ENCODE results near the gene TPST1.

Gene TPST1

DNA sequence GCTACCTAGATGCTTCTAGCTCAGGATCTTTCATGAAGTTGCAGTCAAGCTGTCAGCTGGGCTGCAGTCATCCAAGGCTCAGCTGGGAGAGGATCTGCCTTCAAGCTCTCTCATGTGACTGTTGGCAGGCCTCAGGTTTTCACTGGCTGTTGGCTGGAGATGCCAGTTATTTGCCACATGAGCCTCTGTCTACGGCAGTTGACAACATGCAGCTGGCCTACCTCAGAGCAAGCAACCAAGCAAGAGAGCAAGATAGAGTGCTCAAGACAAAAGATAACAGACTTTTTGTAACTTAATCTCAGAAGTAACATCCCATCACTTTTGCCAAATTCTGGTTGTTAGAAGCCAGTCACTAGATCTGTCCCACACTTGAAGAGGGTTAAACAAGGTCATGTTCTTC, 125.8 kb downstream of the TPST1 start:
- FAIRE-seq (no peak), DNase-seq (ENCODE audit: insufficient read length, low spot score) (no peak)
- TF ChIP-seq, protein P1, sequence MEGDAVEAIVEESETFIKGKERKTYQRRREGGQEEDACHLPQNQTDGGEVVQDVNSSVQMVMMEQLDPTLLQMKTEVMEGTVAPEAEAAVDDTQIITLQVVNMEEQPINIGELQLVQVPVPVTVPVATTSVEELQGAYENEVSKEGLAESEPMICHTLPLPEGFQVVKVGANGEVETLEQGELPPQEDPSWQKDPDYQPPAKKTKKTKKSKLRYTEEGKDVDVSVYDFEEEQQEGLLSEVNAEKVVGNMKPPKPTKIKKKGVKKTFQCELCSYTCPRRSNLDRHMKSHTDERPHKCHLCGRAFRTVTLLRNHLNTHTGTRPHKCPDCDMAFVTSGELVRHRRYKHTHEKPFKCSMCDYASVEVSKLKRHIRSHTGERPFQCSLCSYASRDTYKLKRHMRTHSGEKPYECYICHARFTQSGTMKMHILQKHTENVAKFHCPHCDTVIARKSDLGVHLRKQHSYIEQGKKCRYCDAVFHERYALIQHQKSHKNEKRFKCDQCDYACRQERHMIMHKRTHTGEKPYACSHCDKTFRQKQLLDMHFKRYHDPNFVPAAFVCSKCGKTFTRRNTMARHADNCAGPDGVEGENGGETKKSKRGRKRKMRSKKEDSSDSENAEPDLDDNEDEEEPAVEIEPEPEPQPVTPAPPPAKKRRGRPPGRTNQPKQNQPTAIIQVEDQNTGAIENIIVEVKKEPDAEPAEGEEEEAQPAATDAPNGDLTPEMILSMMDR (IDR thresholded peaks at IDR 0.05; ENCODE audit: insufficient read depth, missing control alignments) = no peak

DNA sequence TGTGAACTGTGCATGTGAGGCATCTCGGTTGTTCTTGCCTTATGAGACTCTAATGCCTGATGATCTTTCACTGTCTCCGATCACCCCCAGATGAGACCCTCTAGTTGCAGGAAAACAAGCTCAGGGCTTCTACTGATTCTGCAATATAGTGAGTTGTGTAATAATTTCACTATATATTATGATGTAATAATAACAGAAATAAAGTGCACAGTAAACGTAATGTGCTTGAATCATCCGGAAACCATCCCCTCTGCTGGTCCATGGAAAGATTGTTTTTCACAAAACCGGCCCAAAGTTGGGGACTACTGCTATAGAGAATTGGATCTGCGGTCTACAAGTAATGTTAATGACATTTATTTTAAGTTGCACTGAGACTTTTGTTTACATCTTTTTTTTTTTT, 126.7 kb downstream of the TPST1 start:
- no peak for DNase-seq (ENCODE audit: insufficient read length, low spot score)
- TF ChIP-seq, protein P1 (IDR thresholded peaks at IDR 0.05; ENCODE audit: insufficient read depth, missing control alignments) = no peak
- no peak for FAIRE-seq

DNA sequence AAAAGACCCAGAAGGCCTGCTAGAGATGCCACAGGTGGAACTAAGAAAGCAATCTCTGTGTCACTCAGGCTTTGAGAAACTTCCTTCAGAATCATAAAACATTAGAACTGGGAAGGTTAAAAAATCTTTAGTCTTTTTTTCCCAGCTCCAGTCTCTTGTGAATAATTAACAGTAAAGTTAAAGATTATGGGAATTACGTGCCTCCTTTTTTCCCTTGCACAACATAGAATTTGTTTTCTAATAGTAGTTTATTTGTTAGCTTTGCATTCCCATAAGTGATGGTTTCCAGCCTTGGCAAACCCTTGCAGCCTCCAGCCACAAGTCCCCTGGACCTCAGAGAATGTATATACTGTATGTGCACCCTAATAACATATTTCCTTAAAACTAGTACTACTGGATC, 128.3 kb downstream of the TPST1 start:
- DNase-seq (ENCODE audit: insufficient read length, low spot score) (no peak), FAIRE-seq (no peak)
- TF ChIP-seq, protein P1 (IDR thresholded peaks at IDR 0.05; ENCODE audit: insufficient read depth, missing control alignments) = no peak

DNA sequence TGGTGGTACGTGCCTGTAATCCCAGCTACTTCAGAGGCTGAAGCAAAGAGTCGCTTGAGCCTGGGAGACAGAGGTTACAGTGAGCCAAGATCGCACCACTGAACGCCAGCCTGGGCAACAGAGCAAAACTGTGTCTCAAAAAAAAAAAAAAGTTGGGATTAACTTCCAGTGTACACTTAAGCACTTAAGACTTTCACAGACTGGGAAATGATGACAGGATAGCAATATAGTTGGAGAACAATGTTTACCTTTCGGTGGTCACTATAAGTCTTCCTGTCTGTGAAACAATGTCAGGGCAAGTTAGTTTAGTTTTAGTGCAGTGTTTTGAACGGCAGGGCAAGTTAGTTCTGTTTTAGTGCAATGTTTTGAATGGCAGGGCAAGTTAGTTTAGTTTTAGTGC, 130.2 kb downstream of the TPST1 start:
- TF ChIP-seq, protein P1 (IDR thresholded peaks at IDR 0.05; ENCODE audit: insufficient read depth, missing control alignments) = no peak
- no peak for DNase-seq (ENCODE audit: insufficient read length, low spot score)
- no peak for FAIRE-seq

DNA sequence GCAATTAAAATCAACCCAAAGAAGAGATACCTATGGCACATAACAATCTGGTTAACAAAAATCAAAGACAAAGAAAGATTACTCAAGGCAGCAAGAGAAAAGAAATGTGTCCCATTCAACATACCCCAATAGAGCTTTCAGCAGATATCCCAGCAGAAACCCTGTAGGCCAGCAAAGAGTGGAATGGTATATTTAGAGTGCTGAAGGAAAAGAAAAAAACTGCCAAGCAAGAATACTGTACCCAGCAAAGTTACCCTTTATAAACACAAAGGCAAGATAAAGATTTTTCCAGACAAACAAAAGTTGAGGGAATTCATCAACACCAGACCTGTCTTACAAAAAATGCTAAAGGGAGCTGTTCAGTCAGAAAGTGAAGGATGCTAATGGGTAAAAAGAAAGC, 131.6 kb downstream of the TPST1 start:
- FAIRE-seq = no peak

DNA sequence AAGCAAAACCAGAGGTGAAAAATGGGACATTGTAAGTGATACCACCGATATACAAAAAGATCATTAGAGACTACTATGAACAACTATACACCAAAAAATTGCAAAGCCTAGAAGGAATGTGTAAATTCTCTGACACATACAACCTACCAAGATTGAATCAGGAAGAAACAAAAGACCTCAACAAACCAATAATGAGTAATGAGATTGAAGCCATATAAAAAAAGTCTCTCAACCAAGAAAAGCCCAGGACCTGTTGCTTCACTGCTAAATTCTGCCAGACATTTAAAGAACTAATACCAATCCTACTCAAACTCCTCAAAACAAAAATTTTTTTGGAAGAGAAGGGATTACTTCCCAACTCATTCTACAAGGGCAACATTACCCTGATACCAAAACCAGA, 134.0 kb downstream of the TPST1 start:
- no peak for FAIRE-seq
- DNase-seq (ENCODE audit: insufficient read length, low spot score) = no peak
- TF ChIP-seq, protein P1 (IDR thresholded peaks at IDR 0.05; ENCODE audit: insufficient read depth, missing control alignments) = no peak

More for the DNA sequence above, 131.6 kb downstream of the TPST1 start:
- TF ChIP-seq, protein P1 (IDR thresholded peaks at IDR 0.05; ENCODE audit: insufficient read depth, missing control alignments) = no peak
- no peak for DNase-seq (ENCODE audit: insufficient read length, low spot score)

DNA sequence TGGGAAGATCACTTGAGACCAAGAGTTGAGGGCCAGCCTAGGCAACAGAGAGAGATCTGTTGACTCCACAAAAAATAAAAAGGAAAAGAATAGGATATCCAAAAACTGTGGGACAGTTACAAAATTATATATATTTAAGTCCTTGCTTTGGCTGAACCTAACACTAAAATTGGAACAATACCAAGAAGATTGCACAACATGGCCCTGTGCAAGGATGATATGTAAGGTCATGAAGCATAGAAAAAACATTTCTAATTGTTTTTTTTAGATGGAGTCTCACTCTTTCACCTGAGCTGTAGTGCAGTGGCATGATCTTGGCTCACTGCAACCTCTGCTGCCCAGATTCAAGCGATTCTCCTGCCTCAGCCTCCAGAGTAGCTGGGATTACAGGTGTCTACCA, 139.0 kb downstream of the TPST1 start:
- TF ChIP-seq, protein P1 (IDR thresholded peaks at IDR 0.05; ENCODE audit: insufficient read depth, missing control alignments) = no peak
- FAIRE-seq (no peak), DNase-seq (ENCODE audit: insufficient read length, low spot score) (no peak)
